ENCODE data around the gene TNFRSF25. TPM values are rescaled to one million over a fixed set of nuclear protein-coding genes. Genes with fewer than 3 reads are reported as not detected.

TNFRSF25 gene
- total and polyA plus RNA-seq, 8 donors = 5.6 to 34.8 (median 23.3) TPM

- ATAC-seq (no peak), DNase-seq (no peak)
- H3K36me3 ChIP-seq = peaks cover 0 to 23% of the 10 kb centered on the region in 2 donors
- TF ChIP-seq, protein P1, sequence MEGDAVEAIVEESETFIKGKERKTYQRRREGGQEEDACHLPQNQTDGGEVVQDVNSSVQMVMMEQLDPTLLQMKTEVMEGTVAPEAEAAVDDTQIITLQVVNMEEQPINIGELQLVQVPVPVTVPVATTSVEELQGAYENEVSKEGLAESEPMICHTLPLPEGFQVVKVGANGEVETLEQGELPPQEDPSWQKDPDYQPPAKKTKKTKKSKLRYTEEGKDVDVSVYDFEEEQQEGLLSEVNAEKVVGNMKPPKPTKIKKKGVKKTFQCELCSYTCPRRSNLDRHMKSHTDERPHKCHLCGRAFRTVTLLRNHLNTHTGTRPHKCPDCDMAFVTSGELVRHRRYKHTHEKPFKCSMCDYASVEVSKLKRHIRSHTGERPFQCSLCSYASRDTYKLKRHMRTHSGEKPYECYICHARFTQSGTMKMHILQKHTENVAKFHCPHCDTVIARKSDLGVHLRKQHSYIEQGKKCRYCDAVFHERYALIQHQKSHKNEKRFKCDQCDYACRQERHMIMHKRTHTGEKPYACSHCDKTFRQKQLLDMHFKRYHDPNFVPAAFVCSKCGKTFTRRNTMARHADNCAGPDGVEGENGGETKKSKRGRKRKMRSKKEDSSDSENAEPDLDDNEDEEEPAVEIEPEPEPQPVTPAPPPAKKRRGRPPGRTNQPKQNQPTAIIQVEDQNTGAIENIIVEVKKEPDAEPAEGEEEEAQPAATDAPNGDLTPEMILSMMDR (IDR thresholded peaks at IDR 0.05) = no peak
- H3K9me3 ChIP-seq = no peaks in the 10 kb centered on the region
- no peak overlapping the region for H3K4me3 ChIP-seq
- intact Hi-C loops (cut with DNase I) = no loop called here
- H3K27me3 ChIP-seq = no peaks in the 10 kb centered on the region
- H3K4me1 ChIP-seq = no peaks in the 10 kb centered on the region
- H3K27ac ChIP-seq = no peak overlapping the region
Observed at GRCh38 chr1:6473974-6474814, 8.2 kb upstream of the TNFRSF25 start.

- DNase-seq (no peak), ATAC-seq (no peak)
- no peaks in the 10 kb centered on the region for H3K27me3 ChIP-seq
- TF ChIP-seq, protein P1 (IDR thresholded peaks at IDR 0.05) = no peak
- H3K27ac ChIP-seq = no peak overlapping the region
- intact Hi-C loops (cut with DNase I) = no loop called here
- no peaks in the 10 kb centered on the region for H3K4me1 ChIP-seq
- peaks cover 0 to 33% of the 10 kb centered on the region in 2 donors for H3K36me3 ChIP-seq
- H3K4me3 ChIP-seq = no peak overlapping the region
- no peaks in the 10 kb centered on the region for H3K9me3 ChIP-seq
Observed at GRCh38 chr1:6473156-6473555, 7.2 kb upstream of the TNFRSF25 start.

DNA sequence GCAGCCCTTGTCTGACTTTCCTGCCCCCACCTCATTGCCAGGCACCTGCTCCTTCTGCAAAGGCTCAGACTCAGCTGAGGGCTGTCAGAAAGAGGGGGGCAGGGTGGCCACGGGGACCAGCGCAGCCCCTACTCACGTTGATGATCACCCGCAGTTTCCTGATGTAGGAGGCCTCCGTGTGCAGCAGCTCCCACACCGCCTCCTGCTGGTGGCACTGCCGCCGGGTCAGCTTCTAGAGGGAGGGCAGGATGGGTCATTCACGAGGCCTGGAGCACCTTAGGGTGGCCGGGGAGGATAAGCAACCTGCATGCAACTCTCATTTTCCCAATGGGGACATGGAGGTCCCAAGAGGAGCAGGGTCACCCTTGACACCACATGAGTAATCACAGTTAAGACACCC lies 6.4 kb upstream of the TNFRSF25 start:
- peak overlapping the region; percentile 24 to 62 for H3K27ac ChIP-seq
- H3K4me1 ChIP-seq = no peaks in the 10 kb centered on the region
- H3K36me3 ChIP-seq = peaks cover 0 to 41% of the 10 kb centered on the region in 2 donors
- no peak overlapping the region for H3K4me3 ChIP-seq
- ATAC-seq = no peak
- intact Hi-C loops (cut with DNase I) = no loop called here
- no peak for DNase-seq
- no peaks in the 10 kb centered on the region for H3K27me3 ChIP-seq
- TF ChIP-seq, protein P1 (IDR thresholded peaks at IDR 0.05) = no peak
- no peaks in the 10 kb centered on the region for H3K9me3 ChIP-seq

DNA sequence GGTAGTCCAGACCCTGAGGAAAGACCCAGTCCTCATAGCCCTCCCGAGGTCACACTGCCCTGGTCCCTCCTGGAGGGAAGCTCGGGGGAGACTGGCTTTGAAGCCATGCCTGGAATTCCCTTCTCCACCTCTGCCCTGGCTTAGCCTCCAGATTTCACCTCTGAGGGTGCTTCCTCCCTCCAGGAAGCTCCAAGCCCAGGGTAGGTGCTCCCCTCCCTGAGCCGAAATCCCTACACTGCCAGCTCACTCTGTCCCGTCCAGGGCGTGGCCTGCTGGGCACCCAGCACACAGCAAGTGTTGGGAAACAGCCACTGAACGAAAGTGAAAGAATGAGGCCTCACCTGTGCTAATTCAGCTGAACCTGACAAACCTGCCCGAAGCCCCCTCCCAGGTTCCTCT lies 6.0 kb upstream of the TNFRSF25 start:
- ATAC-seq (peak; percentile 89), DNase-seq (peak in 2 of 4 donors; percentile 56 to 78)
- intact Hi-C loops (cut with DNase I) = no loop called here
- H3K4me3 ChIP-seq = no peak overlapping the region
- H3K27me3 ChIP-seq = peaks cover 0 to 3% of the 10 kb centered on the region in 2 donors
- peak overlapping the region; percentile 24 to 62 for H3K27ac ChIP-seq
- TF ChIP-seq, protein P1 (IDR thresholded peaks at IDR 0.05) = no peak
- peaks cover 0 to 43% of the 10 kb centered on the region in 2 donors for H3K36me3 ChIP-seq
- H3K4me1 ChIP-seq = no peaks in the 10 kb centered on the region
- no peaks in the 10 kb centered on the region for H3K9me3 ChIP-seq

DNA sequence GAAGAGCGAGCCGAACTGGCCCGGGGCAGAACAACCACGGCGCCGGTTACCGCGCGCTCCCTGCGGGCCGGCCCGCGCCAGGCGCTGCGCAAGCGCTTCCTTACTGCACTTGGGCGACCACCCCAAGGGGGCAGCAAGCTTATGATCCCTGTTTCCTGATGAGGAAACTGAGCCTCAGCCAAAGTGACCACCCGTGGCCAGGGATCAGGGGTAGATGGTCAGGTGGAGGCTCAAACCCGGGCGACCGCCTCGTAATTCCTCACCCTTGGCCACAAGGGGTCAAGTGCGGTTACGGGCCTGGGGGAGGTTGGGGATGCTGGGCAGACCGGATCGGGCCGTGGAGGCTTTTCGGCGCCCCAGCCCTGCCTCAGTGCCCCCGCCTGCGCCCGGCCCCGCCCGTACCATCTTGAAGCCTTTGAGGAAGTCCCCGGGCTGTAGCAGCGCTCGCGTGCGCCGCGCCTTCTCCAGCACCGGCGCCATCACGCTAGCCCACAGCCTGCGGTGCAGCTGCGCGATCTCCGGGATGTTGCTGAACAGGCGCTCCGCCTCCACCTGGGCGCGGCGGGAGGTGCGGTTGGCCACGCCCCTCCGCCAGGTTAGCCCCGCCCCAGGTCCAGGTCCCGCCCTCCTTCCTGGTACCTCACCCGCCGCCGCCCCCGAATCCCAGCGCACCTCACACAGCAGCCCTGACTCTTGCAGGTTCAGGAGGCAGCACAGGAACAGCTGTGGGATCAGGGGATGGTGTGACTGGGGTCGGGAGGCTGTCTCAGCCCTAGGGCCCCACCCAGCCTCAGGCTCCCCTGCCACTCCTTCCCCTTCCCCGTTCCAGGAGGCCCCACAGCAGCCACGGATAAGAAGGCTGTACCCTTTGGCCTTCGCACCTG lies 5.4 kb upstream of the TNFRSF25 start:
- H3K27me3 ChIP-seq = peaks cover 1 to 9% of the 10 kb centered on the region in 2 donors
- intact Hi-C loops (cut with DNase I) = no loop called here
- TF ChIP-seq, protein P1 (IDR thresholded peaks at IDR 0.05) = no peak
- H3K36me3 ChIP-seq = peaks cover 0 to 43% of the 10 kb centered on the region in 2 donors
- no peak overlapping the region for H3K4me3 ChIP-seq
- peak; percentile 2 for ATAC-seq
- no peaks in the 10 kb centered on the region for H3K4me1 ChIP-seq
- no peaks in the 10 kb centered on the region for H3K9me3 ChIP-seq
- H3K27ac ChIP-seq = peak overlapping the region; percentile 24 to 62
- no peak for DNase-seq

All from left lung (tissue), 10 donors.